ENCODE data around the gene GNL3L.

GRCh38 chrX:54540289-54540688, 10.3 kb downstream of the GNL3L start:
- no peak for TF ChIP-seq CTCF (IDR thresholded peaks at IDR 0.05)
- no peak for TF ChIP-seq EP300 (IDR thresholded peaks at IDR 0.05)
- TF ChIP-seq POLR2A (IDR thresholded peaks at IDR 0.05; ENCODE audit: low read depth): no peak
